ENCODE results near the gene GARNL3. TPM values are rescaled to one million over a fixed set of nuclear protein-coding genes. Genes with fewer than 3 reads are reported as not detected.
A peak's percentile ranks its signal among the peaks of the same experiment; 100 is the strongest.

GARNL3 gene
- total and polyA plus RNA-seq, 2 of the 13 experiments (the other 11 are each of a cell fraction or from before 2014, with no cell fraction given) = 3.9 to 11.0 TPM

DNA sequence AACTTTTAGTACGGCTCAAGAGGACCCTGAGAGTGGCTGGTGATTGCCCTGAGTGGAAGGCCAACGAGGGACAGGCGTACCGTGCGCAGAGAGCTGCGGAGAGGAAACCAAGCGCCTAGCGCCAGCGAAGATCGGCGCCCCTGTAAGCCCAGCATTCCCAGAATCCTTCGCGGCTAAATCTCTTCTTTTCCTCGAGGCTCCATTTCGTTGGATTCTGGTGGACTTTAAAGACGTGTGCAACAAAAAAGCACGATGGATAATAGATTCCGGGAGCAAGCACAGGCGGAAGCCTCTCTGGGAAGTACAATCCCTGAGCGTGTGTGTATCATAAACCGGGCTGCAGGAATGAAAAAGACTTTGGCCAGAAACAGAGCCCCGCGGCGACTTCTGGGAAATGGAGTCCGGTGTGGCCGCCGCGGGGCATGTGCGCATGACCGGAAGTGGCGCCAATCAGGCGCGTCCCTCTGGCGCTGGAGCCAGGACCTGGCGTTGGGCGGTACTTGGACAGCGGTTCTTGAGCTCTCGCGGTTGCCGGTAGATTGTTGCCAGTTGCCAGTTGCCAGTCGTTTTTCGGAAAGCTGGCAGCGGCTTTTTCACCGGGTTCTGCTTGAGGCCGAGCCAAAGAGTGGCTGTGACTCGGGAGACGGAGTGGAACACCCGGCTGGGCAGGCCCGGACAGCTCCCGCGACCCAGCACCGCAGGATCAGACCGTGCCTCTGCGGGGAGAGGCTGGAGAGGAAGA, 159.5 kb downstream of the GARNL3 start, which contains the start of gene ZNF79 (continued):
- no peak for TF ChIP-seq BRF2 (CRISPR knock-in tag; IDR thresholded peaks at IDR 0.05)
- TF ChIP-seq SOX6 (IDR thresholded peaks at IDR 0.05) = no peak
- TF ChIP-seq SOX6 (CRISPR knock-in tag; IDR thresholded peaks at IDR 0.05) = no peak; the same call in none of the 2 replicates
- peak; percentile 77 for TF ChIP-seq RBFOX2 (IDR thresholded peaks at IDR 0.05; ENCODE audit: low read depth, low read length)
- TF ChIP-seq ZNF687 (CRISPR knock-in tag; IDR thresholded peaks at IDR 0.05) = peak; percentile 89
- TF ChIP-seq, protein P1, sequence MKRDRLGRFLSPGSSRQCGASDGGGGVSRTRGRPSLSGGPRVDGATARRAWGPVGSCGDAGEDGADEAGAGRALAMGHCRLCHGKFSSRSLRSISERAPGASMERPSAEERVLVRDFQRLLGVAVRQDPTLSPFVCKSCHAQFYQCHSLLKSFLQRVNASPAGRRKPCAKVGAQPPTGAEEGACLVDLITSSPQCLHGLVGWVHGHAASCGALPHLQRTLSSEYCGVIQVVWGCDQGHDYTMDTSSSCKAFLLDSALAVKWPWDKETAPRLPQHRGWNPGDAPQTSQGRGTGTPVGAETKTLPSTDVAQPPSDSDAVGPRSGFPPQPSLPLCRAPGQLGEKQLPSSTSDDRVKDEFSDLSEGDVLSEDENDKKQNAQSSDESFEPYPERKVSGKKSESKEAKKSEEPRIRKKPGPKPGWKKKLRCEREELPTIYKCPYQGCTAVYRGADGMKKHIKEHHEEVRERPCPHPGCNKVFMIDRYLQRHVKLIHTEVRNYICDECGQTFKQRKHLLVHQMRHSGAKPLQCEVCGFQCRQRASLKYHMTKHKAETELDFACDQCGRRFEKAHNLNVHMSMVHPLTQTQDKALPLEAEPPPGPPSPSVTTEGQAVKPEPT (CRISPR knock-in tag; IDR thresholded peaks at IDR 0.05; ENCODE audit: low read depth) = no peak
- TF ChIP-seq CCAR2 (optimal IDR thresholded peaks at IDR 0.05; ENCODE audit: low read depth, low read length) = no peak
- TF ChIP-seq ZNF275 (CRISPR knock-in tag; IDR thresholded peaks at IDR 0.05; ENCODE audit: borderline replicate concordance) = no peak
- TF ChIP-seq NFKB2 (CRISPR knock-in tag; IDR thresholded peaks at IDR 0.05; ENCODE audit: borderline replicate concordance) = peak; percentile 61; the same call in 1 of the 2 replicates
- no peak for TF ChIP-seq SRY (CRISPR knock-in tag; IDR thresholded peaks at IDR 0.05)
- TF ChIP-seq ZNF280D (CRISPR knock-in tag; IDR thresholded peaks at IDR 0.05) = no peak
- TF ChIP-seq ZNF24 (IDR thresholded peaks at IDR 0.05) = no peak
- no peak for TF ChIP-seq CBX5 (CRISPR knock-in tag; IDR thresholded peaks at IDR 0.05; ENCODE audit: borderline replicate concordance)
- 0 out of 2 replicates have a peak, but pooled peaks have one; percentile 17 for TF ChIP-seq ERF (CRISPR knock-in tag; IDR thresholded peaks at IDR 0.05)
- peak; percentile 84 for TF ChIP-seq ASH2L (IDR thresholded peaks at IDR 0.05; ENCODE audit: insufficient read length, low read depth, low read length)
